WTC11 (cell line): ENCODE measurements around the gene TNIK. TPM values are rescaled to one million over a fixed set of nuclear protein-coding genes. Genes with fewer than 3 reads are reported as not detected.

Experiments
- ATAC-seq: fragments of 200-7000 bp; cut with Tn5 transposase; 2 replicates; pipeline ENCODE4 v1.10.0; 2021; ENCODE audit warnings: mild to moderate bottlenecking, moderate library complexity
- CTCF ChIA-PET: fragments of 300-600 bp; sonication (Branson Sonifier 250); formaldehyde crosslinking; loops from one replicate; lab custom pipeline; 2021; ENCODE audit warnings: antibody characterized with exemption; lab: Charles Lee
- POLR2A ChIA-PET: fragments of 350-600 bp; sonication (Branson Sonifier 250); formaldehyde crosslinking; loops from one replicate; lab custom pipeline; 2021; ENCODE audit warnings: antibody characterized with exemption; lab: Charles Lee
- DNase-seq: peaks from one replicate; pipeline ENCODE4 v3.0.0; 2021; ENCODE audit warnings: low spot score
- H3K27ac Mint-ChIP-seq: 2 replicates; pipeline ENCODE4 v1.8.0; 2021; ENCODE audit warnings: mixed read lengths
- H3K27me3 Mint-ChIP-seq: 2 replicates; pipeline ENCODE4 v1.8.0; 2021; ENCODE audit warnings: low read depth, mild to moderate bottlenecking, moderate library complexity, mixed read lengths
- H3K36me3 Mint-ChIP-seq: 2 replicates; pipeline ENCODE4 v1.8.0; 2021; ENCODE audit warnings: mixed read lengths
- H3K4me1 Mint-ChIP-seq: 2 replicates; pipeline ENCODE4 v1.8.0; 2022; ENCODE audit warnings: mixed read lengths
- H3K4me3 Mint-ChIP-seq: 2 replicates; pipeline ENCODE4 v1.8.0; 2021; ENCODE audit warnings: mild to moderate bottlenecking, moderate library complexity, mixed read lengths
- H3K9me3 Mint-ChIP-seq: 2 replicates; pipeline ENCODE4 v1.8.0; 2021; ENCODE audit warnings: mixed read lengths
- ATF1 ChIP-seq: sonication (generic); formaldehyde crosslinking; IDR thresholded peaks from 2 replicates; pipeline ENCODE4 v1.8.1; 2023; ENCODE audit warnings: mild to moderate bottlenecking, moderate library complexity, missing genetic modification reagents
- CBFB ChIP-seq: sonication (generic); formaldehyde crosslinking; IDR thresholded peaks from 2 replicates; pipeline ENCODE4 v1.8.1; 2022; ENCODE audit warnings: mild to moderate bottlenecking, low read depth, missing genetic modification reagents
- EMX1 ChIP-seq: fragments of 250-450 bp; sonication (Bioruptor Pico); IDR thresholded peaks from 2 replicates; pipeline ENCODE4 v1.8.0; 2021; ENCODE audit warnings: mild to moderate bottlenecking
- ETV6 ChIP-seq: sonication (generic); formaldehyde crosslinking; IDR thresholded peaks from 2 replicates; pipeline ENCODE4 v1.8.1; 2022; ENCODE audit warnings: mild to moderate bottlenecking, missing genetic modification reagents
- FOXJ3 ChIP-seq: sonication (generic); formaldehyde crosslinking; IDR thresholded peaks from 2 replicates; pipeline ENCODE4 v1.9.0; 2021; ENCODE audit warnings: missing genetic modification reagents, mild to moderate bottlenecking, borderline replicate concordance
- FOXP1 ChIP-seq: sonication (generic); formaldehyde crosslinking; IDR thresholded peaks from 2 replicates; pipeline ENCODE4 v1.8.0; 2022; ENCODE audit warnings: missing genetic modification reagents, mild to moderate bottlenecking, moderate library complexity, borderline replicate concordance
- GRHL2 ChIP-seq: fragments of 250-450 bp; sonication (Bioruptor Pico); IDR thresholded peaks from 2 replicates; pipeline ENCODE4 v1.8.0; 2022; ENCODE audit warnings: mild to moderate bottlenecking, moderate library complexity; ENCODE audit not compliant: insufficient replicate concordance, severe bottlenecking
- HMGA2 ChIP-seq: fragments of 250-450 bp; sonication (Bioruptor Pico); IDR thresholded peaks from 2 replicates; pipeline ENCODE4 v1.4.0; 2021; ENCODE audit warnings: mild to moderate bottlenecking, moderate library complexity
- JAZF1 ChIP-seq: fragments of 250-450 bp; sonication (Bioruptor Pico); IDR thresholded peaks from 2 replicates; pipeline ENCODE4 v1.9.0; 2021; ENCODE audit warnings: moderate library complexity, mild to moderate bottlenecking, inconsistent platforms
- JUN ChIP-seq: sonication (generic); formaldehyde crosslinking; IDR thresholded peaks from 2 replicates; pipeline ENCODE4 v1.8.0; 2023; ENCODE audit warnings: mild to moderate bottlenecking, missing genetic modification reagents
- MYBL2 ChIP-seq: sonication (generic); formaldehyde crosslinking; IDR thresholded peaks from 2 replicates; pipeline ENCODE4 v1.8.1; 2023; ENCODE audit warnings: mild to moderate bottlenecking, moderate library complexity, missing genetic modification reagents
- NFE2L1 ChIP-seq: sonication (generic); formaldehyde crosslinking; IDR thresholded peaks from 2 replicates; pipeline ENCODE4 v1.8.1; 2023; ENCODE audit warnings: missing genetic modification reagents
- NR2C2 ChIP-seq: sonication (generic); formaldehyde crosslinking; IDR thresholded peaks from 2 replicates; pipeline ENCODE4 v1.8.0; 2022; ENCODE audit warnings: mild to moderate bottlenecking, missing genetic modification reagents
- ZNF416 ChIP-seq: fragments of 250-450 bp; sonication (Bioruptor Pico); IDR thresholded peaks from 2 replicates; pipeline ENCODE4 v1.9.0; 2021; ENCODE audit warnings: mild to moderate bottlenecking, inconsistent platforms
- total RNA-seq: library from RNA; stranded (reverse); gene quantifications from 3 replicates; pipeline ENCODE4 v1.2.3, GENCODE V29; 2021
- TF ChIP-seq, protein P1 (sequence below): sonication (generic); formaldehyde crosslinking; IDR thresholded peaks from 2 replicates; pipeline ENCODE4 v1.8.1; 2022; ENCODE audit warnings: missing genetic modification reagents, borderline replicate concordance
- TF ChIP-seq, protein P2 (sequence below): sonication (generic); formaldehyde crosslinking; IDR thresholded peaks from 2 replicates; pipeline ENCODE4 v1.8.0; 2022; ENCODE audit warnings: mild to moderate bottlenecking, missing genetic modification reagents
- TF ChIP-seq, protein P3 (sequence below): sonication (generic); formaldehyde crosslinking; IDR thresholded peaks from 2 replicates; pipeline ENCODE4 v1.8.1; 2022; ENCODE audit warnings: mild to moderate bottlenecking, missing genetic modification reagents, moderate library complexity, borderline replicate concordance
- TF ChIP-seq, protein P4 (sequence below): sonication (generic); formaldehyde crosslinking; conservative IDR thresholded peaks from 2 replicates; pipeline ENCODE4 v1.8.1; 2023; ENCODE audit warnings: mild to moderate bottlenecking, low read depth, missing genetic modification reagents, moderate library complexity
- TF ChIP-seq, protein P5 (sequence below): sonication (generic); formaldehyde crosslinking; IDR thresholded peaks from 2 replicates; pipeline ENCODE4 v1.8.1; 2023; ENCODE audit warnings: mild to moderate bottlenecking, missing genetic modification reagents
- TF ChIP-seq, protein P6 (sequence below): sonication (generic); formaldehyde crosslinking; IDR thresholded peaks from 2 replicates; pipeline ENCODE4 v1.8.1; 2023; ENCODE audit warnings: mild to moderate bottlenecking, missing genetic modification reagents

TNIK gene
- total RNA-seq, 1 experiment from 2014 or later = 50.3 TPM

DNA sequence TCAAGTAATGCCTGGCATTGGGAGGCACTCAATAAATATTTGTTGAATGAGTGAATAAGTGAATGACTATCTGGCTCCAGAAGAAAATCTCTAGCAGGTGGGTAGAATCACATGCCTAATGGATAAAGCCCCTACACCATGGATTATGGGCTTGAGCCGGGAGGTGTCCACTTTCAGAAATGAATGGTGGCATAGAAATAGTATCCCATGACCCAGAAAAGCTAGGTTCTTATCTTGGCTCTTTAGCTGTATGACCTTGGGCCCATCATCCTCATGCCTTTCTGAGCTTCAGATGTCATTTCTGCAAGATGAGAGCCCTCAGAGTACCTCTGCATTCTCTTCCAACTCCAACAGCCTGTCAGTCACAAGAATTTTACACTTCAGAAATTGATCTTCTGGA is 37.3 kb upstream of the TNIK start (continued):
- no peak for TF ChIP-seq MYBL2 (CRISPR knock-in tag)
- no peak for TF ChIP-seq JUN (CRISPR knock-in tag)

DNA sequence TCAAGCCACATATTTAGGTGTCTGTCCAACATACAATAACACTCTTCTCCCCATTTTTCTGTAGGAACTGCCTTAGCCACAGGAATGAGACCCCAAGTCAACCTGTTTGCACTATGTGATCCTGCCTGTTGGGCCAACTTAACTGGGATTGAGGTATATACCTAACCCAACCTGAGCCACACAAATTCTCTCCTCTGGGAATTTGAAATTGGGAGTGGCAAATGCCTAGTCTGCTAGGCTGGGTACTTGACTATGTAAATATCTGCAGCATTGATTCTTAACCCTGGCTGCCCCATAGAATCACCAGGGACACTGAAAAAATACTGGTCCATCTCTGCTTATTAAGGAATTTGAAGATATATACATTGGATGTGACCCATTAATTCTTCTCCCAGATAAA is 35.2 kb upstream of the TNIK start:
- H3K4me3 Mint-ChIP-seq = no peak overlapping the region
- H3K36me3 Mint-ChIP-seq = no peaks in the 10 kb centered on the region
- H3K27me3 Mint-ChIP-seq = no peaks in the 10 kb centered on the region
- H3K27ac Mint-ChIP-seq = no peak overlapping the region
- CTCF ChIA-PET = no interaction called here
- peaks cover 22% of the 10 kb centered on the region for H3K4me1 Mint-ChIP-seq
- POLR2A ChIA-PET = no interaction called here
- no peak for TF ChIP-seq MYBL2 (CRISPR knock-in tag)
- no peak for TF ChIP-seq FOXJ3 (CRISPR knock-in tag)
- no peak for TF ChIP-seq ZNF416
- TF ChIP-seq NFE2L1 (CRISPR knock-in tag) = no peak
- no peak for DNase-seq
- ATAC-seq = no peak
- no peaks in the 10 kb centered on the region for H3K9me3 Mint-ChIP-seq

DNA sequence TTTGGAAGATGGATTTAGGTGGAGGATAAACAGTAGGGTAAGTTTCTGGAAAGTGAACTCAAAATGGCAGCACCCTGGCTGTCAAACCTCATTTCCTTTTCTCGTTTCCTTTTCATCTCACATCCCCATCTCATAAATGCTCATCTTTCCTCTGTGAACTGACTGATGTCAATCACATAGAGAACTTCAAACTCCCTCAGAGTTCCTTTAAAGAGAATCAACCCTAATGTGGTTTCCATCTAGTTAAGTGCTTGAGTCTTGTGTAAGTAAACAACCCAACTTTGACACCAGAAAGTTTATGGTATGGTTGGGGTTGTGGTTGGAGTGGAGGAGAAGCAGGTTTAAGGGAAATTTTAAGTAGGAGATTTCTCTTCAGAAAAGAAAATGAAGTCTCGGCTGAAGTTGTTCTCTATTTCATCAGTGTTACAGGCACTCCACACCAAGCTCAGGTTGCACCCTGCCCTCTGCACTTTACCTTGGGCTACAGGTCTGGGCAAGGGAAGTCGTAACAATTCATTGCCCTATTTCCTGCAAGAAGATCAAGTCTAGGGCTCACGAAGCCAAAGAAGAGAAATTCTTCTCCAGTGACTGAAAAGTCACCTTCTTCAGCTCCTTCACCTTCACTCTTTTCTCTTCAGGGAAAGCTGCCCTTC is 34.4 kb upstream of the TNIK start:
- ATAC-seq (no peak), DNase-seq (no peak)
- H3K36me3 Mint-ChIP-seq = no peaks in the 10 kb centered on the region
- no peak overlapping the region for H3K27ac Mint-ChIP-seq
- H3K9me3 Mint-ChIP-seq = no peaks in the 10 kb centered on the region
- peaks cover 20% of the 10 kb centered on the region for H3K4me1 Mint-ChIP-seq
- TF ChIP-seq, protein P1, sequence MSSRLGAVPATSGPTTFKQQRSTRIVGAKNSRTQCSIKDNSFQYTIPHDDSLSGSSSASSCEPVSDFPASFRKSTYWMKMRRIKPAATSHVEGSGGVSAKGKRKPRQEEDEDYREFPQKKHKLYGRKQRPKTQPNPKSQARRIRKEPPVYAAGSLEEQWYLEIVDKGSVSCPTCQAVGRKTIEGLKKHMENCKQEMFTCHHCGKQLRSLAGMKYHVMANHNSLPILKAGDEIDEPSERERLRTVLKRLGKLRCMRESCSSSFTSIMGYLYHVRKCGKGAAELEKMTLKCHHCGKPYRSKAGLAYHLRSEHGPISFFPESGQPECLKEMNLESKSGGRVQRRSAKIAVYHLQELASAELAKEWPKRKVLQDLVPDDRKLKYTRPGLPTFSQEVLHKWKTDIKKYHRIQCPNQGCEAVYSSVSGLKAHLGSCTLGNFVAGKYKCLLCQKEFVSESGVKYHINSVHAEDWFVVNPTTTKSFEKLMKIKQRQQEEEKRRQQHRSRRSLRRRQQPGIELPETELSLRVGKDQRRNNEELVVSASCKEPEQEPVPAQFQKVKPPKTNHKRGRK = no peak
- TF ChIP-seq GRHL2 (CRISPR knock-in tag) (no peak), NR2C2 (CRISPR knock-in tag) (no peak), EMX1 (CRISPR knock-in tag) (no peak), CBFB (no peak), JAZF1 (no peak), ATF1 (CRISPR knock-in tag) (no peak)
- TF ChIP-seq, protein P2, sequence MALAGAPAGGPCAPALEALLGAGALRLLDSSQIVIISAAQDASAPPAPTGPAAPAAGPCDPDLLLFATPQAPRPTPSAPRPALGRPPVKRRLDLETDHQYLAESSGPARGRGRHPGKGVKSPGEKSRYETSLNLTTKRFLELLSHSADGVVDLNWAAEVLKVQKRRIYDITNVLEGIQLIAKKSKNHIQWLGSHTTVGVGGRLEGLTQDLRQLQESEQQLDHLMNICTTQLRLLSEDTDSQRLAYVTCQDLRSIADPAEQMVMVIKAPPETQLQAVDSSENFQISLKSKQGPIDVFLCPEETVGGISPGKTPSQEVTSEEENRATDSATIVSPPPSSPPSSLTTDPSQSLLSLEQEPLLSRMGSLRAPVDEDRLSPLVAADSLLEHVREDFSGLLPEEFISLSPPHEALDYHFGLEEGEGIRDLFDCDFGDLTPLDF (CRISPR knock-in tag) = no peak
- TF ChIP-seq, protein P3, sequence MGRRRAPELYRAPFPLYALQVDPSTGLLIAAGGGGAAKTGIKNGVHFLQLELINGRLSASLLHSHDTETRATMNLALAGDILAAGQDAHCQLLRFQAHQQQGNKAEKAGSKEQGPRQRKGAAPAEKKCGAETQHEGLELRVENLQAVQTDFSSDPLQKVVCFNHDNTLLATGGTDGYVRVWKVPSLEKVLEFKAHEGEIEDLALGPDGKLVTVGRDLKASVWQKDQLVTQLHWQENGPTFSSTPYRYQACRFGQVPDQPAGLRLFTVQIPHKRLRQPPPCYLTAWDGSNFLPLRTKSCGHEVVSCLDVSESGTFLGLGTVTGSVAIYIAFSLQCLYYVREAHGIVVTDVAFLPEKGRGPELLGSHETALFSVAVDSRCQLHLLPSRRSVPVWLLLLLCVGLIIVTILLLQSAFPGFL = no peak
- TF ChIP-seq, protein P4, sequence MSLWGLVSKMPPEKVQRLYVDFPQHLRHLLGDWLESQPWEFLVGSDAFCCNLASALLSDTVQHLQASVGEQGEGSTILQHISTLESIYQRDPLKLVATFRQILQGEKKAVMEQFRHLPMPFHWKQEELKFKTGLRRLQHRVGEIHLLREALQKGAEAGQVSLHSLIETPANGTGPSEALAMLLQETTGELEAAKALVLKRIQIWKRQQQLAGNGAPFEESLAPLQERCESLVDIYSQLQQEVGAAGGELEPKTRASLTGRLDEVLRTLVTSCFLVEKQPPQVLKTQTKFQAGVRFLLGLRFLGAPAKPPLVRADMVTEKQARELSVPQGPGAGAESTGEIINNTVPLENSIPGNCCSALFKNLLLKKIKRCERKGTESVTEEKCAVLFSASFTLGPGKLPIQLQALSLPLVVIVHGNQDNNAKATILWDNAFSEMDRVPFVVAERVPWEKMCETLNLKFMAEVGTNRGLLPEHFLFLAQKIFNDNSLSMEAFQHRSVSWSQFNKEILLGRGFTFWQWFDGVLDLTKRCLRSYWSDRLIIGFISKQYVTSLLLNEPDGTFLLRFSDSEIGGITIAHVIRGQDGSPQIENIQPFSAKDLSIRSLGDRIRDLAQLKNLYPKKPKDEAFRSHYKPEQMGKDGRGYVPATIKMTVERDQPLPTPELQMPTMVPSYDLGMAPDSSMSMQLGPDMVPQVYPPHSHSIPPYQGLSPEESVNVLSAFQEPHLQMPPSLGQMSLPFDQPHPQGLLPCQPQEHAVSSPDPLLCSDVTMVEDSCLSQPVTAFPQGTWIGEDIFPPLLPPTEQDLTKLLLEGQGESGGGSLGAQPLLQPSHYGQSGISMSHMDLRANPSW = no peak
- TF ChIP-seq, all 79 proteins: peak for 0
- ChIA-PET POLR2A (no interaction called here), CTCF (no interaction called here)
- Mint-ChIP-seq H3K4me3 (no peak overlapping the region), H3K27me3 (no peaks in the 10 kb centered on the region)

DNA sequence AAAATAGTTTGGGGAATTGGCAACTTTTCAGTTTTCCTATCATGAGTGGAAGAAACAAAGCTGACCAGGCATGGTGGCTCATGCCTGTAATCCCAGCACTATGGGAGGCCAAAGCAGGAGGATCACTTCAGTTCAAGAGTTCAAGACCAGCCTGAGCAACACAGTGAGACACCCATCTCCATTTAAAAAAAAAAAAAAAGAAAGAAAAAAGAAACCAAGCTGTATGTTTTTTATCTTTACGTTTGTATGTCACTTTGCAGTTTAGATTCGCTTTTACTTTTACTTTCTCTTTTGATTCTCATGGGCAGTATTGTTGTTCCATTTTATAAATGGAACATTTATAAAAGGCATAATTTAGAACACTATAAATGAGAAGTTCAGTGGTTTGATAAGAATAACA is 31.2 kb upstream of the TNIK start:
- DNase-seq (no peak), ATAC-seq (no peak)
- Mint-ChIP-seq H3K27me3 (no peaks in the 10 kb centered on the region), H3K36me3 (no peaks in the 10 kb centered on the region), H3K4me3 (no peak overlapping the region), H3K4me1 (no peaks in the 10 kb centered on the region), H3K27ac (no peak overlapping the region), H3K9me3 (no peaks in the 10 kb centered on the region)
- CTCF ChIA-PET = no interaction called here
- POLR2A ChIA-PET = no interaction called here
- TF ChIP-seq FOXP1 (CRISPR knock-in tag) = no peak
- TF ChIP-seq HMGA2 (CRISPR knock-in tag) = no peak
- TF ChIP-seq, protein P5, sequence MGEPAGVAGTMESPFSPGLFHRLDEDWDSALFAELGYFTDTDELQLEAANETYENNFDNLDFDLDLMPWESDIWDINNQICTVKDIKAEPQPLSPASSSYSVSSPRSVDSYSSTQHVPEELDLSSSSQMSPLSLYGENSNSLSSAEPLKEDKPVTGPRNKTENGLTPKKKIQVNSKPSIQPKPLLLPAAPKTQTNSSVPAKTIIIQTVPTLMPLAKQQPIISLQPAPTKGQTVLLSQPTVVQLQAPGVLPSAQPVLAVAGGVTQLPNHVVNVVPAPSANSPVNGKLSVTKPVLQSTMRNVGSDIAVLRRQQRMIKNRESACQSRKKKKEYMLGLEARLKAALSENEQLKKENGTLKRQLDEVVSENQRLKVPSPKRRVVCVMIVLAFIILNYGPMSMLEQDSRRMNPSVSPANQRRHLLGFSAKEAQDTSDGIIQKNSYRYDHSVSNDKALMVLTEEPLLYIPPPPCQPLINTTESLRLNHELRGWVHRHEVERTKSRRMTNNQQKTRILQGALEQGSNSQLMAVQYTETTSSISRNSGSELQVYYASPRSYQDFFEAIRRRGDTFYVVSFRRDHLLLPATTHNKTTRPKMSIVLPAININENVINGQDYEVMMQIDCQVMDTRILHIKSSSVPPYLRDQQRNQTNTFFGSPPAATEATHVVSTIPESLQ = no peak
- TF ChIP-seq, protein P6, sequence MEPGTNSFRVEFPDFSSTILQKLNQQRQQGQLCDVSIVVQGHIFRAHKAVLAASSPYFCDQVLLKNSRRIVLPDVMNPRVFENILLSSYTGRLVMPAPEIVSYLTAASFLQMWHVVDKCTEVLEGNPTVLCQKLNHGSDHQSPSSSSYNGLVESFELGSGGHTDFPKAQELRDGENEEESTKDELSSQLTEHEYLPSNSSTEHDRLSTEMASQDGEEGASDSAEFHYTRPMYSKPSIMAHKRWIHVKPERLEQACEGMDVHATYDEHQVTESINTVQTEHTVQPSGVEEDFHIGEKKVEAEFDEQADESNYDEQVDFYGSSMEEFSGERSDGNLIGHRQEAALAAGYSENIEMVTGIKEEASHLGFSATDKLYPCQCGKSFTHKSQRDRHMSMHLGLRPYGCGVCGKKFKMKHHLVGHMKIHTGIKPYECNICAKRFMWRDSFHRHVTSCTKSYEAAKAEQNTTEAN (CRISPR knock-in tag) = no peak
- TF ChIP-seq ETV6 (CRISPR knock-in tag) = no peak
